SIG-M5 treated with dmso at 0.1 percent for 504 hours (cell line): ENCODE measurements around the gene FOXK1.

ENCODE experiments used
- DNase-seq: peaks from one replicate; lab custom pipeline; 2025; ENCODE audit not compliant: unreplicated experiment; lab: John Stamatoyannopoulos, UW

FOXK1 gene

DNA sequence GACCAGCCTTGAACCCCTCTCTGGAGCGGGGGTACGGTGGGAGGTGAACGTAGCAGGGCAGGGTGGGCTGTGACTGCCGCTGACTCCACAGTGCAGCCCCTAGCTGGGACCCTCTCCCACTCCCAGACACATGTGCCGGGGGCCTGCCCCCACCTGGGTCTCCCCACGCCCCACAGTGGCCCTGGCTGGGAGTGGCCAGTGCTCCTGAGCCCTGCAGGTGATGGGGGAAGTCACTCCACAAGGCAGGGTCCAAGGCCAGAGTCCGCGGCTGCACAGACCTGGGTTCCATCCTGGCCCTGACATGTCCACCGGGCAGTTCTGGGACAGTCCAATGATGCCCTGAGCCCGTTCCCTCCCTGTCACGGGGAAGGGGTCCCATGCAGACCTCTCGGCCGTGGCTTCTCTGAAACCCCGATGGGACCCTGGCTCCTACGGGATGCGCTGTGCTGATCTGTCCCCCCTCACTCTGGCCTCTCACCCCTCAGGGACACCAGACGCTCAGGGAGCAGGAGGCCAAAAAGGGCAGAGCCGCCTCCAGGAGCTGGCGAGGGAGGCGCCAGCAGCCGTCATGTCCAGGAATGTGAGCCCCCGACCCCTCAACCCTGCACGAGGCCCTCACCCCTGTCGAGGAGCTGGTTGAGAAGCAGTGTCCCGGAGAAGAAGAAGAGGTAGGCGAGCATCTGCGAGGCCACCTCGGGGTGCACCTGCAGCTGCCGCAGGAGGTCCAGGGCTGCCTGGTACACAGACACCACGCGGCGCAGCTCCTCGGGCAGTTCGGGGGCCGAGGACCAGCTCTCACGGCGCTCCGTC, 133.7 kb downstream of the FOXK1 start:
- no peak for DNase-seq

DNA sequence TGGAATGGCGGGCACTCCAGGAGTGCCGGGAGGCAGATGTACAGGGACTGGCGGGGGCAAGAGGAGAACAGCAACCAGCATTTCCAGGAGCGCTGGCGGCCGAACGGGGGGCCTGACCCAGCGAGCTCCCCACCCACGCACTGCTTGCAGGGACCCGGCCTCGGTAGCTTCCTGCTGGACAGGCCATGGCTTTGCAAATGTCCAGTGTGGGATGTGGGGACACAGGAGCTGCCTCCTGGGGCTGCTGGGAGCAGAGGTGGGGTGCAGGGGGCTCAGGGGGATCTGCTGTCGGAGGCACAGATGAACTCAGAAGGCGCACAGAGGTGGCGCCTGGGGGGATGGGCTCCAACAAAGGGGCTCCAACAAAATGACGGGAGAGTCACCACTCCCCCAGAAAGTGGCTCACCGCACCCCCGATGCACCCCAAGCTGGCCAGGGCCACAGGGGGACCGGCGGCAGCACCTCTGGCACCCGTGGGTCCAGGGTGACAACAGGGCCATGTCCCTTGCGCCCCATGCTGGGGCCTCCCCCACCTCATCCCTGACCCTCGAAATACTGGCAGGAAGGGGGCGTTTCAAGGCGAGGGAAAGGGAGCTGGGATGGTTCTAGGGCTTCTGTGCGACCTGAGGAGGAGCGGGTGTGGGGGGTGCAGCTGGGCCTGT, 134.5 kb downstream of the FOXK1 start:
- no peak for DNase-seq

DNA sequence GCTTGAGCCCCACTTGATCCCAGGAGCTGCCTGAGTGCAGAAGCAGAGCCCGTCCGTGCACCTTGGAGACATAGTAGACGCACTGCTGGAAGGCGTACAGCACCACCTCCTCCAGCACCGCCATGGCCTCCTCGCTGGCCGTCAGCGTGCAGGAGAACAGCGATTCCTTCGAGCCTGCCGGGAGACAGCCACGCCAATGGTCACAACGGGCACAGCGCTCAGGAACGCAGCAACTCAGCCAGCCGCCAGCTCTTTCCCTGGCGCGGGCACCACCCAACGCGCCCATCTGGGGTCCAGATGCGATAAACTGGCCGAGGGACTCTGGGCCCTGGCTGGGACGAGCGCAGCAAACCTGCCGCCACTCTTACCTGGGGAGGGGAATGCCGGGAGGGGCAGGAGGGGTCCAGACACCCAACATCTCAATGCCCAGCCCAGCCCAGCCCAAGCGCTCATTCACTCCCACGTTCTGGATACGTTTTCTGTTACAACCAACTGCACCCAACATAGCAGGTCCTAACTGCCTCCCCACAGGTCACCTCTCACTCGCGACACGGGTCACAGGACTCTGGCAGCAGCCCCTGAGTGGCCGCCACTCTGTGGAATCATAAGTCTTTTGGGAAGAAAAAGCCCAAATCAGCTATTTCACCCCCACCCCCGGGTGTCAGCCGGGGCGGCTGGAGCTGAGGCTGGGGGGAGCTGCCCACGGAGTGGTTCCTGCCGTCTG, 135.2 kb downstream of the FOXK1 start:
- no peak for DNase-seq

GRCh38 chr7:4818000-4818794, 136.1 kb downstream of the FOXK1 start:
- DNase-seq = no peak

DNA sequence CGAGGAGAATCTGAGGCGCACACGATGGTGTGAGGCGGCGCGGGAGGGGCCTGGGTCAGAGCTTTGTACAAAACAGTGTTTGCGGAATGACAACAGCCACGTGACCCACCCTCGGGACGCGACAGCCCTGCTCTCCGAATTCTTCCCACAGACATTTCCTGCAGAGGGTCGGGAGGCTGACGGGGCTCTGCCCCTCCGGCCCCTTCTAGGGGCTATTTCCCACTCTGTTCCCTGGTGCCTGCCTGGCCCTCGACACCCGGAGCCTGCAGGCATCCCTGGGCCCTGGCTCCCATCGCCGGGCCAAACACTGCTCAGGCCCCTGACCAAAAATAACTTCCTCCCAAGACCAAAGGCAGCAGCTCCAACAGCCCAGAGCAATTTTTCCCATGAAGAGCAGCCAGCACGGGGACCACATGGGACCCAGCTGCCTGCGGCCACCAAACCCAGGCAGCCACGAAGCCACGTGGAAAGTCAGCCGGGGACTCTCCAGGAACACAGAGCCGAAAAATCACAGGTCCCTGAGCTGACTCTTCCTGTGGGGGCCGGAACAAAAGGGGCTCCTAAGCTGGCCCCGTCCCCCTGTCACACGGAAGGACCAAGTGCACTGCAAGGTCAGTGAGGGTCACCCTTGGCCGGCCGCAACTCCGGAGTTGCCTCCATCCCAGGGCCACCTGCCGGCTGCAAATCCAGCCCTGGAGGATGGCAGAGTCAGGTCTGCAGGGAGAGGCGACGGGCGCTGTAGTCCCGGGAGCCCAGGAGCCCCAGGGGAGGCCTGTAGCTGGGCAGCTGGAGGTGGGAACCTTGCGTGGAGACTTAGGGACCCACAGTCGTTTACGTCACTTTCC, 137.7 kb downstream of the FOXK1 start:
- no peak for DNase-seq

GRCh38 chr7:4820405-4820966, 138.4 kb downstream of the FOXK1 start:
- no peak for DNase-seq
